Smooth muscle cell (in vitro differentiated cells): Measurements from ENCODE around the gene NEGR1. TPM values are rescaled to one million over a fixed set of nuclear protein-coding genes. Genes with fewer than 3 reads are reported as not detected.

Experiments used
- DNase-seq: peaks from one replicate; lab custom pipeline; 2025; ENCODE audit not compliant: unreplicated experiment; lab: John Stamatoyannopoulos, UW
- H2AFZ ChIP-seq: fragments of 200-600 bp; sonication (generic); 2 replicates; pipeline ENCODE4 v1.6.0; 2016; ENCODE audit warnings: antibody characterized with exemption, low read depth, mild to moderate bottlenecking
- H3F3A ChIP-seq: fragments of 200-600 bp; sonication (generic); 2 replicates; pipeline ENCODE4 v1.6.0; 2017; ENCODE audit warnings: antibody characterized with exemption, low read depth
- H3K27ac ChIP-seq: fragments of 200-600 bp; sonication (generic); 2 replicates; pipeline ENCODE4 v1.5.1; 2016; ENCODE audit warnings: low read depth, mild to moderate bottlenecking
- H3K27me3 ChIP-seq: fragments of 200-600 bp; sonication (generic); 2 replicates; pipeline ENCODE4 v1.6.1; 2016; ENCODE audit warnings: low read depth, mild to moderate bottlenecking
- H3K36me3 ChIP-seq: fragments of 200-600 bp; sonication (generic); 2 replicates; pipeline ENCODE4 v1.5.1; 2016; ENCODE audit warnings: low read depth
- H3K4me1 ChIP-seq: fragments of 200-600 bp; sonication (generic); 2 replicates; pipeline ENCODE4 v1.5.1; 2016; ENCODE audit warnings: low read depth
- H3K4me2 ChIP-seq: fragments of 200-600 bp; sonication (generic); 2 replicates; pipeline ENCODE4 v1.6.0; 2016; ENCODE audit warnings: mild to moderate bottlenecking
- H3K4me3 ChIP-seq: fragments of 200-600 bp; sonication (generic); 2 replicates; pipeline ENCODE4 v1.5.1; 2016; ENCODE audit warnings: mild to moderate bottlenecking
- H3K79me2 ChIP-seq: fragments of 200-600 bp; sonication (generic); 2 replicates; pipeline ENCODE4 v1.6.0; 2016; ENCODE audit warnings: low read depth, mild to moderate bottlenecking
- H3K9ac ChIP-seq: fragments of 200-600 bp; sonication (generic); 2 replicates; pipeline ENCODE4 v1.6.0; 2016; ENCODE audit warnings: low read depth
- H3K9me3 ChIP-seq: fragments of 200-600 bp; sonication (generic); replicated peaks from 2 replicates; pipeline ENCODE4 v1.5.1; 2016; ENCODE audit warnings: low read depth
- H4K20me1 ChIP-seq: fragments of 200-600 bp; sonication (generic); 2 replicates; pipeline ENCODE4 v1.6.0; 2016; ENCODE audit warnings: low read depth
- WGBS: methylation state at CpG from one replicate; pipeline ENCODE4 v1.1.7; 2016; ENCODE audit warnings: low lambda C conversion rate; 5-methylcytosine and 5-hydroxymethylcytosine counted together
- polyA plus RNA-seq: library from polyadenylated mRNA; unstranded; fragments of >200 nt; fragmentation: Nextera tagmentation; extraction: Ambion mirVana; gene quantifications from 2 replicates; pipeline ENCODE4 v1.2.1, GENCODE V29; 2016
- total RNA-seq: library from RNA; depleted of rRNA; stranded (reverse); fragments of >200 nt; gene quantifications from 2 replicates; pipeline ENCODE4 v1.2.3, GENCODE V29; 2014
- TF ChIP-seq, protein P1 (sequence below): fragments of 200-600 bp; sonication (generic); IDR thresholded peaks from 2 replicates; pipeline ENCODE4 v1.5.1; 2017; ENCODE audit warnings: borderline replicate concordance, mild to moderate bottlenecking, antibody characterized with exemption; ENCODE audit not compliant: insufficient read depth, poor library complexity, severe bottlenecking

The NEGR1 gene
- total and polyA plus RNA-seq, 2 experiments from 2014 or later: 0.02 to 0.09 TPM

DNA sequence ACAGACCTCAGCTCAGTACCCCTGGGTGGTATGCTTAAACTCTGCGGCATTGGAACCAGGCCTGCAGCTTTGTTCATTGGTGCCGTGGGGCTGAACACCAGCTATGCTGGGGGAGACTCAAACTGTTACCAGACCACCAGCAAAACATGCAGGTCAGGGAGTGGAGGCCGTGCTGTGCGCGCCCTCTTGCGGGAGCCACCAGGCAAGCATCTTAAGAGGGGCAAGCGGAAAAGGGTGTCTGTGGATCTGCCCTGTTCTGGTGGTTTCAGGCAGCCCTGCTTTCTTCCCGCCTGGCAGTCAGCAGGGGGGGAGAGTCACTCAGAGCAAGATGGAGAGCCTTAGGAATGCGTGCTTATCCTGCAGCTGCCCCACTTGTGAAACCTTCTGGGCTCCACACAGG, 924.6 kb downstream of the NEGR1 start:
- no peak for DNase-seq
- H3K9ac ChIP-seq: no peak overlapping the region
- H3K36me3 ChIP-seq: no peaks in the 10 kb centered on the region
- 78% methylated on average over 9 of the region's 9 CpGs for WGBS
- no peaks in the 10 kb centered on the region for H3K9me3 ChIP-seq
- no peaks in the 10 kb centered on the region for H3K4me1 ChIP-seq
- no peak overlapping the region for H2AFZ ChIP-seq
- TF ChIP-seq, protein P1, sequence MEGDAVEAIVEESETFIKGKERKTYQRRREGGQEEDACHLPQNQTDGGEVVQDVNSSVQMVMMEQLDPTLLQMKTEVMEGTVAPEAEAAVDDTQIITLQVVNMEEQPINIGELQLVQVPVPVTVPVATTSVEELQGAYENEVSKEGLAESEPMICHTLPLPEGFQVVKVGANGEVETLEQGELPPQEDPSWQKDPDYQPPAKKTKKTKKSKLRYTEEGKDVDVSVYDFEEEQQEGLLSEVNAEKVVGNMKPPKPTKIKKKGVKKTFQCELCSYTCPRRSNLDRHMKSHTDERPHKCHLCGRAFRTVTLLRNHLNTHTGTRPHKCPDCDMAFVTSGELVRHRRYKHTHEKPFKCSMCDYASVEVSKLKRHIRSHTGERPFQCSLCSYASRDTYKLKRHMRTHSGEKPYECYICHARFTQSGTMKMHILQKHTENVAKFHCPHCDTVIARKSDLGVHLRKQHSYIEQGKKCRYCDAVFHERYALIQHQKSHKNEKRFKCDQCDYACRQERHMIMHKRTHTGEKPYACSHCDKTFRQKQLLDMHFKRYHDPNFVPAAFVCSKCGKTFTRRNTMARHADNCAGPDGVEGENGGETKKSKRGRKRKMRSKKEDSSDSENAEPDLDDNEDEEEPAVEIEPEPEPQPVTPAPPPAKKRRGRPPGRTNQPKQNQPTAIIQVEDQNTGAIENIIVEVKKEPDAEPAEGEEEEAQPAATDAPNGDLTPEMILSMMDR: peak; percentile 15
- no peak overlapping the region for H3K4me3 ChIP-seq
- H4K20me1 ChIP-seq: no peaks in the 10 kb centered on the region
- H3K79me2 ChIP-seq: no peaks in the 10 kb centered on the region
- no peak overlapping the region for H3K4me2 ChIP-seq
- no peaks in the 10 kb centered on the region for H3K27me3 ChIP-seq
- H3F3A ChIP-seq: no peaks in the 10 kb centered on the region
- H3K27ac ChIP-seq: no peak overlapping the region

DNA sequence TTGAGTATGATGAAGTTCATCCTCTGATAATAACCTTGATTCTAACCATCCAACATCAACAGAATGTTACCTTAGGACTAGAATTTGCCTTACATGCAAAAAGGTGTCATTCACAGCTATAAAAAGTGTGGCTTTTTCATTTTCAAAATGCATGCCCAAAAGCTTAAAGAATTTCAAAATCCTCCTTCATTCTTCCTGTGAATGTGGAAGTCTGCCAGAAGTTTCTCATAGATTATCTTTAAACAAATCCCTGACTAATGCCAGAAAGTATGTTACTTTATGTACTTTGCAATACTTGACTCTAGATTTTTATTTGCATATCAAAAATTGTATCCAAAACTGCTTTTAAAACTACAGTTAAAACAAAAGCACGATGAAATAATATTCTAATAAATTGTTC, 930.9 kb downstream of the NEGR1 start:
- no peak overlapping the region for H3K27ac ChIP-seq
- H4K20me1 ChIP-seq: no peaks in the 10 kb centered on the region
- 88% methylated on average over 1 of the region's 1 CpG for WGBS
- no peaks in the 10 kb centered on the region for H3K36me3 ChIP-seq
- no peaks in the 10 kb centered on the region for H3K79me2 ChIP-seq
- no peaks in the 10 kb centered on the region for H3F3A ChIP-seq
- H3K9me3 ChIP-seq: no peaks in the 10 kb centered on the region
- H3K4me3 ChIP-seq: no peak overlapping the region
- H3K4me1 ChIP-seq: no peaks in the 10 kb centered on the region
- H2AFZ ChIP-seq: no peak overlapping the region
- H3K9ac ChIP-seq: no peak overlapping the region
- no peak for DNase-seq
- TF ChIP-seq, protein P1: no peak
- H3K4me2 ChIP-seq: peak overlapping the region; percentile 39
- no peaks in the 10 kb centered on the region for H3K27me3 ChIP-seq

DNA sequence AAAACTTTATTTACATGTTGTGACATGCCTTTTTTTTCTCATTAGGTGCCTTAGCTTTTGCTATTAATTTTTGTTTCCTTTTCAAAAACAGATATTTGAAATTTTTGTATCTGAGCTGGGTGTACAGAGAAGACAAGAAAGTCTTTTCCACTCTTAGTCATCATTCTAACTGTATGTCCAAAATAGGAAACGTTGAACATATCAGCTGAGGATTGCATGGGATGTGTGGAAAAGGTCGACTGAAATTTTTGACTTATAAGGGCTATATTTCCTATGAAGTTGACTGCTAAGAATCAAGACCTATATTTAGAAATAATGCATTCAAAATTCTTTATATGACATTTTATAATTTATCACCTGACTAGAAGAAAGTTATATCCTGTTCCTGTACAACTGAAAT, 931.5 kb downstream of the NEGR1 start:
- Histone ChIP-seq H2AFZ (no peak overlapping the region), H4K20me1 (no peaks in the 10 kb centered on the region), H3K27ac (no peak overlapping the region), H3K9ac (no peak overlapping the region), H3F3A (no peaks in the 10 kb centered on the region), H3K27me3 (no peaks in the 10 kb centered on the region), H3K79me2 (no peaks in the 10 kb centered on the region), H3K4me2 (peak overlapping the region; percentile 39), H3K36me3 (no peaks in the 10 kb centered on the region), H3K4me3 (no peak overlapping the region), H3K9me3 (no peaks in the 10 kb centered on the region), H3K4me1 (no peaks in the 10 kb centered on the region)
- 58% methylated on average over 2 of the region's 2 CpGs for WGBS
- TF ChIP-seq, protein P1: no peak
- no peak for DNase-seq

DNA sequence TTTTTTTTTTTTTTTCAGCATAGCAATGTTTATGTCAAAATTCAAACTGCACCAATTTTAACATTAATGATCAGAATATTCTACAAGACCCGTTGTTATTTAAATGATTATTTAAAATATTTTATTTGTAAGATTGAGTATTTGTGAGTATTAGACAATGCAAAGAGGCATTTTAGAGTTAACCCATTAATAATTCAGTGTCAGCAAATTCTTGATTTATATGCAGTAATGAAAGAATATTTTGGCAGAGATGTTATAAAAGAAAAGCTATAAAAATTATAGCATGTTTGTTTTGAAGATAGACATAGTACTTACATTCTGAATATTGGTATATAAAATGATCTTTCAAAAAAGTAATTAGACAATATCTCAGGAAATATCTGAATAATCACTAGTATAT, 932.0 kb downstream of the NEGR1 start:
- no peaks in the 10 kb centered on the region for H3K36me3 ChIP-seq
- no peaks in the 10 kb centered on the region for H3K9me3 ChIP-seq
- H3K4me3 ChIP-seq: no peak overlapping the region
- H3F3A ChIP-seq: no peaks in the 10 kb centered on the region
- TF ChIP-seq, protein P1: no peak
- peak overlapping the region; percentile 39 for H3K4me2 ChIP-seq
- no peaks in the 10 kb centered on the region for H3K79me2 ChIP-seq
- DNase-seq: no peak
- H3K27me3 ChIP-seq: no peaks in the 10 kb centered on the region
- no peak overlapping the region for H3K27ac ChIP-seq
- H4K20me1 ChIP-seq: no peaks in the 10 kb centered on the region
- H3K9ac ChIP-seq: no peak overlapping the region
- no peaks in the 10 kb centered on the region for H3K4me1 ChIP-seq
- no peak overlapping the region for H2AFZ ChIP-seq
- WGBS: 100% methylated on average over 1 of the region's 1 CpG
